ENCODE results near the gene CCDC30. TPM values are rescaled to one million over a fixed set of nuclear protein-coding genes. Genes with fewer than 3 reads are reported as not detected.

CCDC30 gene
- total RNA-seq, 1 donor from 2014 or later = 3.4 TPM

DNA sequence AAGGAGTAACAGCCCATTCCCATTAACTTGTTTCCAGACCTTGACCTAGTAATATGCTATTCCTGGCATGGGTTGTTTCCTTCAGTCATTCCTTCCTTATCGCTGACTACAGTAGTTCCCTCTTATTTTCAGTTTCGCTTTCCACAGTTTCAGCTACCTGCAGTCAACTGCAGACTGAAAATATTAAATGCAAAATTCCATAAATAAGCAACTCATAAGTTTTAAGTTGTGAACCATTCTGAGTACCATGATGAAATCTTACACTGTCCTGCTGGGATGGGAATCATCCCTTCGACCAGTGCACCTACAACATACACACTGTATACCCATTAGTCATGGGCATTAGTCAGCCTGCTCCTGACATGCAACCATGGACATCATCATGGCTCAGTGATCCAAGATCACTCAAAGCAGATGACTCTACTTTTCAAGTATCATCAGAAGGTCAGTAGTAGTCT is 66.7 kb downstream of the CCDC30 start:
- TF ChIP-seq, protein P1, sequence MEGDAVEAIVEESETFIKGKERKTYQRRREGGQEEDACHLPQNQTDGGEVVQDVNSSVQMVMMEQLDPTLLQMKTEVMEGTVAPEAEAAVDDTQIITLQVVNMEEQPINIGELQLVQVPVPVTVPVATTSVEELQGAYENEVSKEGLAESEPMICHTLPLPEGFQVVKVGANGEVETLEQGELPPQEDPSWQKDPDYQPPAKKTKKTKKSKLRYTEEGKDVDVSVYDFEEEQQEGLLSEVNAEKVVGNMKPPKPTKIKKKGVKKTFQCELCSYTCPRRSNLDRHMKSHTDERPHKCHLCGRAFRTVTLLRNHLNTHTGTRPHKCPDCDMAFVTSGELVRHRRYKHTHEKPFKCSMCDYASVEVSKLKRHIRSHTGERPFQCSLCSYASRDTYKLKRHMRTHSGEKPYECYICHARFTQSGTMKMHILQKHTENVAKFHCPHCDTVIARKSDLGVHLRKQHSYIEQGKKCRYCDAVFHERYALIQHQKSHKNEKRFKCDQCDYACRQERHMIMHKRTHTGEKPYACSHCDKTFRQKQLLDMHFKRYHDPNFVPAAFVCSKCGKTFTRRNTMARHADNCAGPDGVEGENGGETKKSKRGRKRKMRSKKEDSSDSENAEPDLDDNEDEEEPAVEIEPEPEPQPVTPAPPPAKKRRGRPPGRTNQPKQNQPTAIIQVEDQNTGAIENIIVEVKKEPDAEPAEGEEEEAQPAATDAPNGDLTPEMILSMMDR (IDR thresholded peaks at IDR 0.05; ENCODE audit: unreplicated experiment) = no peak
- Mint-ChIP-seq H3K9me3 (ENCODE audit: unreplicated experiment) (no peaks in the 10 kb centered on the region), H3K27me3 (ENCODE audit: unreplicated experiment) (peaks cover 2% of the 10 kb centered on the region), H3K36me3 (ENCODE audit: low read depth, unreplicated experiment) (peaks cover 7% of the 10 kb centered on the region), H3K4me3 (ENCODE audit: unreplicated experiment) (no peak overlapping the region), H3K27ac (ENCODE audit: unreplicated experiment) (no peak overlapping the region), H3K4me1 (ENCODE audit: unreplicated experiment) (no peaks in the 10 kb centered on the region)
- DNase-seq (ENCODE audit: low spot score) = no peak

DNA sequence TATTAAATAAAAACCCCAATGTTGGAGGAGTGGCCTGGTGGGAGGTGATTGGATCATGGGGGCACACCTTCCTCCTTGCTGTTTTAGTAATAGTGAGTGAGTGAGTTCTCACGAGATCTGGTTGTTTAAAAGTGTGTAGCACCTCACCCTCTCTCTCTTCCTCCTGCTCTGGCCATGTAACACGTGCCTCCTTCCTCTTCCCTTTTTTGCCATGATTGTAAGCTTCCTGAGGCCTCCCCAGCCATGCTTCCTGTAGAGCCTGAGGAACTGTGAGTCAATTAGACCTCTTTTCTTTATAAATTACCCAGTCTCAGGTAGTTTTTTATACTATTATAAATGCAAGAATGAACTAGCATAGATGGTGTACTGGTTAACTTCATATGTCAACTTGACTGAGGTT is 68.0 kb downstream of the CCDC30 start:
- H3K9me3 Mint-ChIP-seq (ENCODE audit: unreplicated experiment) = no peaks in the 10 kb centered on the region
- TF ChIP-seq, protein P1 (IDR thresholded peaks at IDR 0.05; ENCODE audit: unreplicated experiment) = no peak
- no peak overlapping the region for H3K4me3 Mint-ChIP-seq (ENCODE audit: unreplicated experiment)
- no peak for DNase-seq (ENCODE audit: low spot score)
- peaks cover 2% of the 10 kb centered on the region for H3K27me3 Mint-ChIP-seq (ENCODE audit: unreplicated experiment)
- peaks cover 7% of the 10 kb centered on the region for H3K36me3 Mint-ChIP-seq (ENCODE audit: low read depth, unreplicated experiment)
- H3K4me1 Mint-ChIP-seq (ENCODE audit: unreplicated experiment) = no peaks in the 10 kb centered on the region
- no peak overlapping the region for H3K27ac Mint-ChIP-seq (ENCODE audit: unreplicated experiment)

DNA sequence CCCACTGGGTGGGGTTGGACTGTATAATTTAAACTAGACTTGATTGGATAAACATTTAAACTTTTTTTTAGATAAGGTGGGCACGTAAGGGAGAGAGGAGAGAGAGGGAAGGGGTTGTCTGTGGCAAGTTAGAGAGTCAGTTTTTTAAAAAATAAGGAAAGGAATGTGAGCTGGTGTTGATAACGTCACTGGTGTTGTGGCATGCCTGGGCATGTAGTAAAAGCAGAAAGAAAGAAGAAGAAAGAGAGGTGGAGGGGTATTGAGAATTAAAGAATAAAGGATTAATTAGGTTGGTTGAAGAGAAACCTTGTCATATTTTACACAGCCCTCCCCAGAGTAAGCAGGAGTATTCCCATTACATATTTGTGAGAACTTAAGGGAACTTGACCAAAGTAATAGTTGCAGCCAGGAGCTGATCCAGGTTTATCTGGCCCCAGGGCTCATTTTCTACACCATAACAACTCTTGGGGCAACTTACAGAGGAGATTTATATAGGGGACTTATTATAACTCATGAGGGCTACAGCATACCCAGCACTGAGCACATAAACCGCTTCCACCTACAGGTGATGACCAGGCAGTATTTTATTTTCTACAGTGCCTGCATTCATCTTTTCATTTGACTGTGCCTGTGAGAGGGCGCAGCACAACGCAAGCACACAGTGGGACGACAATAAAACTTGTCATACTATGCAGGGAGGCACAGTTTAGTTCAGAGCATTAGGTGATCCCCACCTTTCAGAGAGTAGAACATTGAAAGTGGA is 70.2 kb downstream of the CCDC30 start:
- Mint-ChIP-seq H3K4me3 (ENCODE audit: unreplicated experiment) (no peak overlapping the region), H3K27ac (ENCODE audit: unreplicated experiment) (no peak overlapping the region), H3K9me3 (ENCODE audit: unreplicated experiment) (no peaks in the 10 kb centered on the region), H3K36me3 (ENCODE audit: low read depth, unreplicated experiment) (peaks cover 7% of the 10 kb centered on the region), H3K27me3 (ENCODE audit: unreplicated experiment) (peaks cover 2% of the 10 kb centered on the region), H3K4me1 (ENCODE audit: unreplicated experiment) (no peaks in the 10 kb centered on the region)
- TF ChIP-seq, protein P1 (IDR thresholded peaks at IDR 0.05; ENCODE audit: unreplicated experiment) = no peak
- no peak for DNase-seq (ENCODE audit: low spot score)

DNA sequence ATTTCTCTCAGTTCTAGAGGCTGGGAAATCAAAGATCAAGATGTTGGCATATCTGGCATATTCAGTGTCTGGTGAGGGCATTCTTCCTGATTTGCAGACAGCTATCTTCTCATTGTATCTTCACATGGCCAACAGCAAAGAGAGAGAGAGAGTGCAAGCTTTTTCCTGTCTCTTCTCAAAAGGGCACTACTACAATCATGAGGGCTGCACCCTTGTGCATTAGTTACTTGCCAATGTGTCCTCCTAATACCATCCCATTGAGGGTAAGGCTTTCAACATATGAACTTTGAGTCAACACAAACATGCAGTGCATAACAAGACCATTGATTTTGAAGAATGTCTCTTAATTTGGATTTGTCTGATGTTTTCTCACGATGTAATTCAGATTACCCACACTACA is 78.0 kb downstream of the CCDC30 start:
- Mint-ChIP-seq H3K4me3 (ENCODE audit: unreplicated experiment) (no peak overlapping the region), H3K9me3 (ENCODE audit: unreplicated experiment) (no peaks in the 10 kb centered on the region), H3K36me3 (ENCODE audit: low read depth, unreplicated experiment) (no peaks in the 10 kb centered on the region), H3K4me1 (ENCODE audit: unreplicated experiment) (no peaks in the 10 kb centered on the region), H3K27ac (ENCODE audit: unreplicated experiment) (no peak overlapping the region), H3K27me3 (ENCODE audit: unreplicated experiment) (no peaks in the 10 kb centered on the region)
- TF ChIP-seq, protein P1 (IDR thresholded peaks at IDR 0.05; ENCODE audit: unreplicated experiment) = no peak
- DNase-seq (ENCODE audit: low spot score) = no peak

DNA sequence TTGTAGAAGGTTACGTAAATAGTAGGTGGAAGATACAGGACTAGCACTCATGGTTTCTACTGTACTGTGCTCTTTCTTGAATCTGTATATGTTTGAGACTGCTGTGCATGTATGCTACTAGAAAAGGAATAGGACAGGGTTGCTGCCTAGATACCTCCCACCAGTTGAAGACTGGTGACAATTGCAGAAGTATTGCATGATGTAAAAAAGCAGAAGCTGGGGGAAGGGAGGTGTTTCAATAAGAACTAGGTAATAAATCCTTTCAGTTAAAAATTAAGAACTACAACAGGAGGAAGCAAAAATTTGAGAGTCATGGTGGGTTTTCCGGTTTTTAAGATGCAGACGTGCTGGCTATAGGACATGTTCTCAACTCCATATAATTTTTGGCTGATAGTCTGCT is 88.1 kb downstream of the CCDC30 start:
- Mint-ChIP-seq H3K27ac (ENCODE audit: unreplicated experiment) (no peak overlapping the region), H3K36me3 (ENCODE audit: low read depth, unreplicated experiment) (no peaks in the 10 kb centered on the region), H3K4me1 (ENCODE audit: unreplicated experiment) (no peaks in the 10 kb centered on the region), H3K4me3 (ENCODE audit: unreplicated experiment) (no peak overlapping the region), H3K9me3 (ENCODE audit: unreplicated experiment) (no peaks in the 10 kb centered on the region), H3K27me3 (ENCODE audit: unreplicated experiment) (no peaks in the 10 kb centered on the region)
- DNase-seq (ENCODE audit: low spot score) = no peak
- TF ChIP-seq, protein P1 (IDR thresholded peaks at IDR 0.05; ENCODE audit: unreplicated experiment) = no peak

Measured in endothelial cell (in vitro differentiated cells).